Neural cell (in vitro differentiated cells): ENCODE data around the gene NKD2. TPM values are rescaled to one million over a fixed set of nuclear protein-coding genes. Genes with fewer than 3 reads are reported as not detected.

Experiments
- H2AFZ ChIP-seq: fragments of 200-600, 300-800 bp; sonication (generic), shearing (Covaris generic); 2 replicates; pipeline ENCODE4 v1.6.0; 2014; ENCODE audit warnings: low read depth, mild to moderate bottlenecking, antibody characterized with exemption, low read length, moderate library complexity
- H3F3A ChIP-seq: fragments of 200-600 bp; shearing (Covaris generic); 2 replicates; pipeline ENCODE4 v1.6.1; 2016; ENCODE audit warnings: mild to moderate bottlenecking, moderate library complexity, mixed read lengths, antibody characterized with exemption, low read length; ENCODE audit not compliant: insufficient read depth, poor library complexity, severe bottlenecking
- H3K27ac ChIP-seq: fragments of 200-600, 300-800 bp; sonication (generic), shearing (Covaris generic); 2 replicates; pipeline ENCODE4 v1.5.1; 2014; ENCODE audit warnings: mild to moderate bottlenecking, low read length, moderate library complexity
- H3K27me3 ChIP-seq: fragments of 300-800, 200-600 bp; sonication (generic), shearing (Covaris generic); 2 replicates; pipeline ENCODE4 v1.6.0; 2014; ENCODE audit warnings: mild to moderate bottlenecking, low read depth, low read length, moderate library complexity; ENCODE audit not compliant: insufficient read depth
- H3K36me3 ChIP-seq: fragments of 300-800, 200-600 bp; sonication (generic), shearing (Covaris generic); 2 replicates; pipeline ENCODE4 v1.5.1; 2014; ENCODE audit warnings: mild to moderate bottlenecking, antibody characterized with exemption, low read length, moderate library complexity; ENCODE audit not compliant: insufficient read depth
- H3K4me2 ChIP-seq: fragments of 300-800, 200-600 bp; sonication (generic), shearing (Covaris generic); 2 replicates; pipeline ENCODE4 v1.6.0; 2014; ENCODE audit warnings: mild to moderate bottlenecking, low read length
- H3K4me3 ChIP-seq: fragments of 300-800, 200-600 bp; sonication (generic), shearing (Covaris generic); 2 replicates; pipeline ENCODE4 v1.5.1; 2014; ENCODE audit warnings: mild to moderate bottlenecking, low read length, moderate library complexity
- H3K79me2 ChIP-seq: fragments of 200-600 bp; shearing (Covaris generic); replicated peaks from 2 replicates; pipeline ENCODE4 v1.6.0; 2014; ENCODE audit warnings: mild to moderate bottlenecking, low read length, moderate library complexity; ENCODE audit not compliant: insufficient read depth
- H3K9ac ChIP-seq: fragments of 300-800, 200-600 bp; sonication (generic), shearing (Covaris generic); 2 replicates; pipeline ENCODE4 v1.6.1; 2016; ENCODE audit warnings: mild to moderate bottlenecking, low read length, mixed read lengths
- H3K9me2 ChIP-seq: fragments of 200-600 bp; shearing (Covaris generic); 2 replicates; pipeline ENCODE4 v1.6.1; 2016; ENCODE audit warnings: mild to moderate bottlenecking, low read length, mixed read lengths; ENCODE audit not compliant: insufficient read depth
- H3K9me3 ChIP-seq: fragments of 200-600, 300-800 bp; sonication (generic), shearing (Covaris generic); 2 replicates; pipeline ENCODE4 v1.6.1; 2016; ENCODE audit warnings: mild to moderate bottlenecking, mixed run types, low read length, moderate library complexity, mixed read lengths
- H4K20me1 ChIP-seq: fragments of 200-600 bp; shearing (Covaris generic); 2 replicates; pipeline ENCODE4 v1.6.1; 2016; ENCODE audit warnings: mild to moderate bottlenecking, mixed run types; ENCODE audit not compliant: insufficient read depth
- CTCF ChIP-seq: fragments of 450-650 bp; IDR thresholded peaks from 2 replicates; pipeline ENCODE4 v1.5.1; 2014; ENCODE audit warnings: antibody characterized with exemption, mild to moderate bottlenecking, moderate library complexity; ENCODE audit not compliant: poor library complexity, severe bottlenecking
- EP300 ChIP-seq: fragments of 450-650 bp; conservative IDR thresholded peaks from 2 replicates; pipeline ENCODE4 v1.6.1; 2014; ENCODE audit warnings: antibody characterized with exemption, mild to moderate bottlenecking, moderate library complexity; ENCODE audit not compliant: poor library complexity, severe bottlenecking
- EZH2 ChIP-seq: fragments of 200-600, 300-800 bp; shearing (Covaris generic), sonication (generic); IDR thresholded peaks from 2 replicates; pipeline ENCODE4 v1.6.1; 2014; ENCODE audit warnings: antibody characterized with exemption, low read length, borderline replicate concordance, mild to moderate bottlenecking; ENCODE audit not compliant: insufficient read depth, poor library complexity, severe bottlenecking
- MXI1 ChIP-seq: fragments of 450-650 bp; conservative IDR thresholded peaks from 2 replicates; pipeline ENCODE4 v1.6.1; 2014; ENCODE audit warnings: antibody characterized with exemption, mild to moderate bottlenecking; ENCODE audit not compliant: poor library complexity, severe bottlenecking
- POLR2AphosphoS5 ChIP-seq: IDR thresholded peaks from 2 replicates; pipeline ENCODE4 v1.6.1; 2012
- RAD21 ChIP-seq: fragments of 450-650 bp; conservative IDR thresholded peaks from 2 replicates; pipeline ENCODE4 v1.6.1; 2014; ENCODE audit warnings: antibody characterized with exemption, mild to moderate bottlenecking, moderate library complexity
- REST ChIP-seq: IDR thresholded peaks from 2 replicates; pipeline ENCODE4 v1.6.1; 2012; ENCODE audit warnings: borderline replicate concordance
- SMC3 ChIP-seq: fragments of 450-650 bp; conservative IDR thresholded peaks from 2 replicates; pipeline ENCODE4 v1.6.1; 2014; ENCODE audit warnings: antibody characterized with exemption, mild to moderate bottlenecking, moderate library complexity; ENCODE audit not compliant: poor library complexity
- TAF1 ChIP-seq: IDR thresholded peaks from 2 replicates; pipeline ENCODE4 v1.6.1; 2012; ENCODE audit warnings: low read depth
- polyA plus RNA-seq: library from polyadenylated mRNA; depleted of rRNA; stranded (reverse); fragments of >200 nt; gene quantifications from 2 replicates; pipeline ENCODE4 v1.2.3, GENCODE V29; 2014

Gene NKD2
- polyA plus RNA-seq, 1 donor from 2014 or later: 7.2 TPM

- no peak overlapping the region for H2AFZ ChIP-seq
- H3K9me2 ChIP-seq: no peaks in the 10 kb centered on the region
- H3K9me3 ChIP-seq: no peaks in the 10 kb centered on the region
- no peaks in the 10 kb centered on the region for H4K20me1 ChIP-seq
- H3F3A ChIP-seq: no peaks in the 10 kb centered on the region
- no peak for TF ChIP-seq EZH2
- TF ChIP-seq TAF1: no peak
- no peak for TF ChIP-seq MXI1
- TF ChIP-seq SMC3: no peak
- no peaks in the 10 kb centered on the region for H3K36me3 ChIP-seq
- no peak overlapping the region for H3K4me3 ChIP-seq
- no peak overlapping the region for H3K4me2 ChIP-seq
- no peaks in the 10 kb centered on the region for H3K79me2 ChIP-seq
- no peak overlapping the region for H3K27ac ChIP-seq
- H3K27me3 ChIP-seq: peaks cover 57% of the 10 kb centered on the region
- H3K9ac ChIP-seq: no peak overlapping the region
Measured at GRCh38 chr5:1005904-1006655, 2.5 kb upstream of the NKD2 start.

GRCh38 chr5:1006656-1007071, 1.9 kb upstream of the NKD2 start:
- Histone ChIP-seq H4K20me1 (no peaks in the 10 kb centered on the region), H3K4me2 (no peak overlapping the region), H3K4me3 (no peak overlapping the region), H3K27me3 (peaks cover 57% of the 10 kb centered on the region), H3K9me3 (no peaks in the 10 kb centered on the region), H3K9me2 (no peaks in the 10 kb centered on the region), H3K27ac (no peak overlapping the region), H3K79me2 (no peaks in the 10 kb centered on the region), H3F3A (no peaks in the 10 kb centered on the region), H2AFZ (no peak overlapping the region), H3K36me3 (no peaks in the 10 kb centered on the region), H3K9ac (no peak overlapping the region)
- TF ChIP-seq REST (no peak), SMC3 (no peak), POLR2AphosphoS5 (no peak), EP300 (no peak)

- H3K27ac ChIP-seq: no peak overlapping the region
- H2AFZ ChIP-seq: no peak overlapping the region
- no peaks in the 10 kb centered on the region for H3F3A ChIP-seq
- no peaks in the 10 kb centered on the region for H3K9me3 ChIP-seq
- H3K27me3 ChIP-seq: peaks cover 57% of the 10 kb centered on the region
- no peaks in the 10 kb centered on the region for H3K9me2 ChIP-seq
- no peak overlapping the region for H3K9ac ChIP-seq
- no peaks in the 10 kb centered on the region for H4K20me1 ChIP-seq
- TF ChIP-seq RAD21: no peak
- no peak for TF ChIP-seq MXI1
- TF ChIP-seq SMC3: no peak
- no peak for TF ChIP-seq CTCF
- no peak for TF ChIP-seq EP300
- no peak for TF ChIP-seq POLR2AphosphoS5
- TF ChIP-seq TAF1: no peak
- no peak overlapping the region for H3K4me3 ChIP-seq
- no peaks in the 10 kb centered on the region for H3K36me3 ChIP-seq
- no peaks in the 10 kb centered on the region for H3K79me2 ChIP-seq
- H3K4me2 ChIP-seq: no peak overlapping the region
Measured at GRCh38 chr5:1007221-1007680, 1.4 kb upstream of the NKD2 start.
